Measurements from ENCODE around the gene TIE1.

Gene TIE1

GRCh38 chr1:43334453-43335205 lies 33.8 kb downstream of the TIE1 start:
- no peak for DNase-seq (ENCODE audit: low read depth in 4 of 4, low spot score in 1 of 4)

DNA sequence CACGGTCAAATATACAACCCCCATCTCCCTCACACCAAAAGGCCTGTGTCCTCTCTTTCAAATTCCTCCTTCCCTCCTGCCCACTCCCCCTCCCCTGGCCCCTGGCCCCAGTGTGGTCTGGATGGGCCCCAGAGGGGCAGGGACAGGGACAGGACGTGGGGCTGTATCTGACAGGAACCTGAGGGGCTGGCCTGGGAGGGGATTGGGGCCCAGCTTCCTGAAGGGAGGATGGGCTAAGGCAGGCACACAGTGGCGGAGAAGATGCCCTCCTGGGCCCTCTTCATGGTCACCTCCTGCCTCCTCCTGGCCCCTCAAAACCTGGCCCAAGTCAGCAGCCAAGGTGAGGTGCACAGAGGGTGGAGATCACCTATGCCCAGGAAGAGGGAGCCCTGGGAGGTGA lies 36.8 kb downstream of the TIE1 start, which contains the start of gene MPL:
Gene MPL (plus strand): TSS at position 231 of the 400 bp plus-strand sequence. CDS start 31 bp downstream, at position 262.
- no peak for DNase-seq (ENCODE audit: low read depth in 4 of 4, low spot score in 1 of 4)

GRCh38 chr1:43338001-43338400 lies 37.2 kb downstream of the TIE1 start:
- DNase-seq (ENCODE audit: low read depth in 4 of 4, low spot score in 1 of 4), result no peak

DNA sequence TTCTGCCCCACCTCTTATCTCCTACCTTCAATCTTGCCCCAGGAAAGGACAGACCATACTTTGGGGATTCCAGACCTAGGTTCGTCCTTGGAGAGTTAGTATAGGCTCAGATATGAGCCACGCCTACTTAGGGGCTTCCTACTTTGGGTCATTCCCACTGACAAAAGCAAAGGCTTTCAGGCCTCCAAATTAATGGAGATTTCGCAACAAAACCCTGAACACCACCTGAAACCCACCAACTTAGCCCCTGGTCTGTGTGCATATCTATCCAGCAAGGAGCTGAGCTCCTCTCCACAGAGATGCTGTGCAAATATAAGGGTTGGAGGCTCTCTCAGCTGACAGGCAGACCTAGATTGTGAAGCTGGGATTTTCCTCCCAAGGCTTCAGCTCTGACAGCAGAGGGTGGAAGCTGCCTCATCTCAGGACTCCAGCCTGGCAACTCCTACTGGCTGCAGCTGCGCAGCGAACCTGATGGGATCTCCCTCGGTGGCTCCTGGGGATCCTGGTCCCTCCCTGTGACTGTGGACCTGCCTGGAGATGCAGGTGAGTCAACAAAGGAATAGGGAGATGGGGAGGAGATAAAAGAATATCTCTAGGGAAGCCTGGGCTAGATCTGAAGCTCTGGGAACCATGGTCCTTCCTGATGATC lies 38.9 kb downstream of the TIE1 start:
- DNase-seq (ENCODE audit: low read depth in 4 of 4, low spot score in 1 of 4), result no peak

DNA sequence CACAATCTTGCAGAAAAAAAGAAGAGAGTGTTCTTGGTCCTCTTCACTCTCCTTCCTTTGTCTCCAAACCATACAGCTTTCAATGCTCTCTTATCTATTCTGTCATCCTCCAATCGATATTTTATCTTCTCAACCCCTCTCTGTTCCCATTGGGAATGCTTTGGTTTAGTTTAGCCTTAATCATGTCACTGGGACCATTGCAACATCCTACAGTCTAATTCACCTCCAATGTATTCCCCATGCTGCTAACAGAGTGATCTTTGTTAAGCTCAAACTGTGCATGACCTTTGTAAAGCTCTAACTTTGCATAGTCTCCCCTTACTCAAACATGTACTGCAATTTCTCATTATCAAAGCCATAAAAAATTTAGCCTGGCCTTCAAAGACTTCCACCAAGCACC lies 39.8 kb downstream of the TIE1 start:
- no peak for DNase-seq (ENCODE audit: low read depth in 4 of 4, low spot score in 1 of 4)

DNA sequence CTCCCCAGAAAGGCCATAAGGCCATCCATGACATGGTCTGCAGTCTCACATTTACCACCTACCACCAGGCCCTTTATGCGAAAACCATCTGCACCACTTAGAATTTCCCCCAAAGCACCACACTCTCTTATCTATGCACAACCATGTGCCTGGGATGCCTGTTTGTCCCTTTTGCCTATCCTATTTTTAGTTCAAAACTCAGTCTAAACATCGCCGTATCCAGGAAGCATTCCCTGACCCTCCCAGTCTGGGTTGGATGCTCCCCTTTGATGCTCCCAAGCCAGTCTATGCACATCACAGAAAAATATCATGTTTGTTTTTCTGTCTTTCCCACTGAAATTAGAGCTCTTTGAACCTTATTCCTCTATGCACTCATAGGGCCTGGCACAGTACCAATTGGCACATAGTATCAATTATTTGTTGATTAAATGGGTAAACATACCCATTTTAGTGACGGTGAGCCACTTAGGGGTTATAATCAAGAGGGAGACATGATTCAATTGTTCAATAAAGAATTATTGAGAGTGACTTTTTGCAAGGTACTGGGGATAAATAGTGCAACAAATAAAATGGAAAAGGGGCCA lies 43.6 kb downstream of the TIE1 start:
- no peak for DNase-seq (ENCODE audit: low read depth in 4 of 4, low spot score in 1 of 4)

DNA sequence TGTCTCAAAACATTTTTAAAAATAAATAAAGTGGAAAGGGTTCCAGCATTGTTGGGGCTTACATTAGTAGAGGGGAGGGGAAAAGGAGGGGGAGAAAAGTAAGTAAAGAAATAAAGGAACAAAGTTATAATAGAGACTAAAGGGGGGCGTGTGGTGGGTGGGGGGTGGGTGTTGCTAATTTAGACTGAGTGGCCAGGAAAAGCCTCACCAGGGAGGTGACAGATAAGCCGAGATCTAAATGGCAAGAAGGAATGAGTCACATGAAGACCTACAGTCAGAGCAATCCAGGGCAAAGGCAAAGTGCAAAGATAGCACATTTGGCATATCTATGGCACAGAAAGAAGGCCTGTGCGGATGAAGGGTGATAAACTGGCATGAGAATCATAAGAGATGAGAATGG lies 44.3 kb downstream of the TIE1 start:
- DNase-seq (ENCODE audit: low read depth in 4 of 4, low spot score in 1 of 4), result no peak

DNA sequence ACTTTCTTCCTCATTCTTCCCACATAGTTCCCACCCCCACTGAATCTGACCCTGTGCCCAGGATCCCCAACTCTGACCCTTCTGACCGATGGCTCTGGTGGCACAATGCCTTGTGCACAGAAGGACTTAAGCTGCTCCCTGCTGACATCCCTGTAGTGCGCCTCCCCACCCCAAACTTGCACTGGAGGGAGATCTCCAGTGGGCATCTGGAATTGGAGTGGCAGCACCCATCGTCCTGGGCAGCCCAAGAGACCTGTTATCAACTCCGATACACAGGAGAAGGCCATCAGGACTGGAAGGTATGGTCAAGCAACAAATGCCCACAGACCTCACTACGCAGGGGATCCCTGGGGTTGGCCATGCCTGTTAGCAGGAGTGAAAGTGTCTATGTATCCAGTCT lies 45.9 kb downstream of the TIE1 start:
- DNase-seq (ENCODE audit: low read depth in 4 of 4, low spot score in 1 of 4), result no peak

GRCh38 chr1:43348343-43348808 lies 47.6 kb downstream of the TIE1 start:
- no peak for DNase-seq (ENCODE audit: low read depth in 4 of 4, low spot score in 1 of 4)

GRCh38 chr1:43348809-43349593 lies 48.2 kb downstream of the TIE1 start:
- peak in 1 of 4 experiments; percentile 36 for DNase-seq (ENCODE audit: low read depth in 4 of 4, low spot score in 1 of 4)

- no peak for DNase-seq (ENCODE audit: low read depth in 4 of 4, low spot score in 1 of 4)
Measured at GRCh38 chr1:43349594-43350306, 49.0 kb downstream of the TIE1 start.

GRCh38 chr1:43350976-43351375 lies 50.2 kb downstream of the TIE1 start:
- DNase-seq (ENCODE audit: low read depth in 4 of 4, low spot score in 1 of 4), result no peak

DNA sequence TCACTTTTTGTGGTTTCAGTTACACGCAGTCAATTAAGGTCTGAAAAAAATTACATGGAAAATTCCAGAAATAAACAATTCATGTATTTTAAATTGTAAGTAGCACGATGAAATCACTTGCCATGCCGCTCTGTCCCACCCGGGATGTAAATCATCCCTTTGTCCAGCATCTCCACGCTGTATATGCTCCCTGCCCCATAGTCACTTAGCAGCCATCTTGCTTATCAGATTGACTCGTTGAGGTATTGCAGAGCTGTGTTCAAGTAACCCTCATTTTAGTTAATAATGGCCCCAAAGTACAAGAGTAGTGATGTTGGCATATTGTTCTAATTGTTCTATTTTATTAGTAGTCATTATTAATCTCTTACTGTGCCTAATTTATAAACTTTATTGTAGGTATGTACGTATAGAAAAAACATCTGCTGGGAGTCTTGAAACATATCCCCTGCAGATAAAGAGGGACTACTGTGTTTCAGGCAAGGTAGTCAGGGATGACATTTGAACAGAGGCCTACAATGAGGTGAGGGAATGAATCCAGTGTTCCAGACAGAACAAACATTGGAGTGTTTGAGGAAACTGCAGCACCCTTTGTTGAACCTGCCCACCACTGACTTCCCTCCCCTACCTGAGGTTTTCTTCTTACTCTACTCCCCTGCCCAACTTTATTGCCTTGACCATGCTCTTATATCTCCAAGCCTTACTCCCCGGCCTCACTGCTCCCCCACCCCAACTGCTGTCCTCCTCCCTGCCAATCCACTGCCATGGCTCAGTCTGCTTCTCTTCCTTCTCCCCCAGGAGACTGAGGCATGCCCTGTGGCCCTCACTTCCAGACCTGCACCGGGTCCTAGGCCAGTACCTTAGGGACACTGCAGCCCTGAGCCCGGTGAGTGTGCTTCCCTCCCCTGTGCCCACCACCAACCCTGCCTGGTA lies 50.9 kb downstream of the TIE1 start:
- no peak for DNase-seq (ENCODE audit: low read depth in 4 of 4, low spot score in 1 of 4)

DNA sequence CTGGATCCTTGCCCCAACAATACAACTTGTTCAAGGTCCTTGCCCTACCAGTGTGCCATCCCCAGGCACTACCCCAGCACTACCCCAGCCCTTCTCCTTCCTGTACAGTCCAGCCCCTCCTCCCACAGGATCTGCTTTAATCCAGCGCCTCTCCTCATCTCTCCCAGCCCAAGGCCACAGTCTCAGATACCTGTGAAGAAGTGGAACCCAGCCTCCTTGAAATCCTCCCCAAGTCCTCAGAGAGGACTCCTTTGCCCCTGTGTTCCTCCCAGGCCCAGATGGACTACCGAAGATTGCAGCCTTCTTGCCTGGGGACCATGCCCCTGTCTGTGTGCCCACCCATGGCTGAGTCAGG lies 51.5 kb downstream of the TIE1 start:
- no peak for DNase-seq (ENCODE audit: low read depth in 4 of 4, low spot score in 1 of 4)

DNA sequence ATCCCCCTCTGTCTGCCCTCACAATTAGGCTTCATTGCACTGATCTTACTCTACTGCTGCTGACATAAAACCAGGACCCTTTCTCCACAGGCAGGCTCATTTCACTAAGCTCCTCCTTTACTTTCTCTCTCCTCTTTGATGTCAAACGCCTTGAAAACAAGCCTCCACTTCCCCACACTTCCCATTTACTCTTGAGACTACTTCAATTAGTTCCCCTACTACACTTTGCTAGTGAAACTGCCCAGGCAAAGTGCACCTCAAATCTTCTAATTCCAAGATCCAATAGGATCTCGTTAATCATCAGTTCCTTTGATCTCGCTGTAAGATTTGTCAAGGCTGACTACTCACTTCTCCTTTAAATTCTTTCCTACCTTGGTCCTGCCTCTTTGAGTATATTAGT lies 52.1 kb downstream of the TIE1 start:
- DNase-seq (ENCODE audit: low read depth in 4 of 4, low spot score in 1 of 4), result no peak

DNA sequence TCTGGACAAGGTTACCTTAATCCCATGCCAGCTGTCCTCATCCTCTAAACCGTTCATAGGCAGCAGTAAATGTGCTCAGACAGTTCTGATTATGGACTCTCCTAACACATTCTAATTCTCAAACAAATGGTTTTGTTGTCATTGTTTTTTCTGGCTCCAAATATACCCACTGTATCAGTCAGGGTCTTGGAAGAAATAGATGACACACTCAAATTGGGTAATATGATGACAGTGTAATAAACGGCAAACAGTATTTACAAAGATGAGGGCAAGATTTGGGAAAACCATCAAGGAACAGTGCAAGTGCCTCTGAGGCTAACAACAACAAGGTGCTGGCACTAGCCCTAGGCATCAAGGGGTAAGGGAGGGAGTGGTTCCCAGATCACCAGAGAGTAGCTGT lies 53.7 kb downstream of the TIE1 start:
- no peak for DNase-seq (ENCODE audit: low read depth in 4 of 4, low spot score in 1 of 4)

DNA sequence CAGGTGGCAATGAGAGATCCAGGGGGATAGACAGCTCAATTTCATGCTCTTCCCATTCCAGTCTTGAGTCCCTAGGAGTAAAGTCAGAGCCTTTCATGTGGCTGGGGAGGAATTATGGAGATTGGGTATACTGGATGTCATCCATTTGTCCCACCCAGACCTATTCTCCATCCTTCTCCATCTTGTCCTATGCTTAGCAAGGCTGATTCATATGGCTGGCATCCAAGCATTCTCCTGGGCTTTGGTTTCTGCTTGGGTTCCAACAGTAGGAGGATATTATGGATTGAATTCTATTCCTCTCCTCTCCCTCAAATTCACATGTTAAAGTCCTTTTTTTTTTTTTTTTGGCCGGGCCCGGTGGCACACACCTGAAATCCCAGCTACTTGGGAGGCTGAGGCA lies 54.2 kb downstream of the TIE1 start:
- no peak for DNase-seq (ENCODE audit: low read depth in 4 of 4, low spot score in 1 of 4)

- no peak for DNase-seq (ENCODE audit: low read depth in 4 of 4, low spot score in 1 of 4)
Measured at GRCh38 chr1:43357251-43357650, 56.5 kb downstream of the TIE1 start.

- no peak for DNase-seq (ENCODE audit: low read depth in 4 of 4, low spot score in 1 of 4)
Measured at GRCh38 chr1:43358121-43358745, 57.5 kb downstream of the TIE1 start.

Measured in stimulated activated CD4-positive, alpha-beta T cell treated with anti-CD3 and anti-CD28 coated beads, Interleukin-1b, Interleukin-23, amount 100 ng/mL, for 24 hours (primary cell).